Esophagus mucosa (tissue), 1 donor: ENCODE results near the gene SEC24D. TPM values are rescaled to one million over a fixed set of nuclear protein-coding genes. Genes with fewer than 3 reads are reported as not detected.
"Not testable (repeated sequence)": the region's sequence is repeated elsewhere in the genome, so short reads cannot be mapped to it uniquely, and the experiment has no call there.

ENCODE experiments used
- ATAC-seq: fragments of 200-7000 bp; cut with Tn5 transposase; one replicate; pipeline ENCODE4 v1.9.1; 2020
- total RNA-seq: library from RNA; stranded (reverse); gene quantifications from one replicate; pipeline ENCODE4 v1.2.4, GENCODE V29; 2023
- donor health status: DM: yes; HTN: yes; CAD: no.

SEC24D gene
- total RNA-seq, 1 donor from 2014 or later = 14.0 TPM

DNA sequence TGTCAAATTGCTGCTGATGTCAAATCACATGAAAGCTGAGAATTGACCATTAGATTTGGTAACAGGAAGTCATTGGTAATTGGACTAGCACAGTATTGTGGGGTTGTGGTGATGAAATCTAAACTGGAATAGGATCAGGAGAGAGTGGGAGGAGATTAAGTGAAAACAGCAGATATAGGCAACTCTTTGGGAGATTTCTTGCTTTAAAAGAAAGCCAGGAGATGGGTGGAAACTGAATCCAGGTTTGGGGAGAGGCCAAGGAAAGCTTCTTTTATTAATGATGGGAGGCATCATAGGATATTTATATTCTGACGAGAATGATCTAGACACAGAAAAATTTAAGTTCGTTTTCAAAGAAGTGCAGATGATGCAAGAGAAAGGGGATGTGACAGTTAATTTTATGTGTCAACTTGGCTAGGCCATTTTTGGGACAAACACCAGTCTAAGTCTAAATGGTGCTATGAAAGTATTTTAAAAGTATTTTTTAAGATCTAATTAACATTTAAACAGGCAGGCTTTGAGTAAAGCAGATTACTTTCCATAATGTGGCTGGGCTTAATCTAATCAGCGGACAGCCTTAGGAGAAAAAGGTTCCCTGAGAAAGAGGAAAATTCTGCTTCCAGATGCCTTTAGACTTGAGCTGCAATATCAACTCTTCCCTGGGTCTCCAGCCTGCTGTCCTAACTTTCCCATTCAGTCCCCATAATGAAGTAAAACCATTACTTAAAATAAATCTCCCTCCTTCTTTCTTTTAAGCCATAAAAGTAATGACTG lies 24.7 kb downstream of the SEC24D start:
- no peak for ATAC-seq

DNA sequence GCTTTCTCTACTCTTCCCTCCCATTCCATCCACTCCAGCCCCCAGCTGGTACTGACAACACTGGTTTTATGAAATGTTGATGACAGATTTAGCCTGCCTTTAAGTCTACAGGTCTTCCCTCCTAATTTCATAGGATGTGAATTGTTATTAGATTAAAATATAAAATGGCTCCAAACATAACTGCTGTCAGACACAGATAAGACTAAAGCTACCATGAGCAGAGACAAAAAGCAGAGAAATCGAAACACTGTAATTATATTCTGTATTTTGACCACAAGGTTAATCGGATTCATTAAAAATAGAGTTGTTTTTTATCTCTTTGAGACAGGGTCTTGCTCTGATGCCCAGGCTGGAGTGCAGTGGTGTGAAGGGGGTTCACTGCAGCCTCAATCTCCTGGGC lies 28.3 kb downstream of the SEC24D start:
- no peak for ATAC-seq

DNA sequence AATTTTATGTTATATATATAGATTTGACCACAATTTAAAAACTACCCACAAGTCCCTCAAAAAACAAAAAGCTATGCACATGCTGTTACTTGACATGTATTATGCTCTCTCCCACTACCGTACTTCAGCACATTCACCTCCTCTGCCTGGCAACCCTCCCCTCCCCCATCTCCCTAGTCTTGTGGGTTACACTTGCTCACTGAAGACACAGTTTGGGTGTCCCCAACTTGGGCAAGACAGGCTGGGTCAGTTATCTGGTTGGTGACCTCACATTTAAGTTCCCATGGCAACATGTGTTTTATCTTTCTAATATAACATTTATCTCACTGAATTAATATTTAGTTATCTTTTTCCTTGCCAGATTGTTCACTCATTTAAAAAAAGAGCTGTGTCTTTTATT lies 32.7 kb downstream of the SEC24D start:
- no peak for ATAC-seq

DNA sequence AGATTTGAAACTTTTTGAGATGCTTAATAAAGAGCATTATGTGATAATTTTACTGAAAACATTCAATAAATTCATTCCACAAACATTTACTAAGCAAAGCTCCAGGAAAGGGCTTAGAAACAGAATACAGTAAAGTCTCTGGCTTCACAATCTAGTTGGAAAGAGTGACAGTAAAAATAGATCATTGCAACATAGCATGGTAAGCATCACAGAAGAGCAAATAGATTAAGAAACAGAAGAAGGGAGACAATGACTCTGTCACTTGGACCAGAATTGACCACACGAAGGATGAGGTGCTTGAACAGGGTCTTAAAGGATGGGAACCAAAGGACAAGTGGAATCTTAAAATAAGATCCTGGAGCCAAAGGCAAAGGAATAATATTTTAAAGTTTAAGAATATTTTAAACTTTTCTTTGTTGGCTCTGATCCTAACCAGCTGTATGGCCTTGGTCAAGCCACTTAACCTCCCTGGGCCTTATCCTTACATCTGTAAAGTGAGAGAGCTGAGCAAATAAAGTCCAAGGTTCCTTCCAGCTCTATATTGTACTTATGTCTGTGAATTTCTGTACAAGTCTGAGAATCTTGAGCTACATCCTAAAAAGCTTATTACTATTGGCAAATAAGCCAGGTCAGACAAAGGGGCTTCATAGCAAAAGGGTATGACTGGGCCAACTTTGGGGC lies 33.9 kb downstream of the SEC24D start:
- no peak for ATAC-seq

DNA sequence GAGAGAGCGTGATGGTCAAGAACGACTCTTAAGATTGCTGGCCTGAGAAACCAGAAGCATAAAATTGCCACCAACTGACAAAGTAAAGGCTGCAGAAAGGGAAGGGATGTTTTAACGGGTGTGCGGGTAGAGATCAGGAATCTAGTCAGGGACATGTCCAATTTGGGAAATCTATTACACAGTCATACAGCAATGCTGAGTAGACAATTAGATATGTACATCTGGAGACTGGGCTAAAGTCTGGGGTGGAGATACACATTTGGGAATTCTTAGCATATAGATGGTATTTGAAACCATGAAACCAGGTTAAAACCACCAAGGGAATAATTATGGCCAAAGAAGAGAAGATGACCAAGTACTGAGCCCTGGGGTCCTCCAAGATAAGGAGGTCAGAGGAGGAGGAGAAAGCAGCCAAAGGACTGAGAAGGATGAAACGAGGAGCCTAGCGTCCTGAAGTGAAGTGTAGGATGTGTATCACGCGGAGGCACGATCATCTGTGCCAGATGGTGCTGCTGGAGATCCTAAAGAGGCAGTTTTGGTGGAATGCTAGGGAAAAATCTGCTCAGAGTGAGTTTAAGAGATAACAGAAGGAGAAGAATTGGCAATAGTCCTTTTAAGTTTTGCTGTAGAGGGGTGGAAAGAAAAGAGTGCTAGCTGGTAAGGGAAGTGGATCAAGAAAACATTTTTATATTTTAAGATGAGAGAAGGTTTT lies 36.5 kb downstream of the SEC24D start:
- ATAC-seq = no peak

- no peak for ATAC-seq
Measured at GRCh38 chr4:118798658-118799057, 37.3 kb downstream of the SEC24D start.

GRCh38 chr4:118797558-118798142 lies 38.3 kb downstream of the SEC24D start:
- no peak for ATAC-seq

- ATAC-seq = not testable (repeated sequence)
Measured at GRCh38 chr4:118791690-118792446, 44.1 kb downstream of the SEC24D start.

DNA sequence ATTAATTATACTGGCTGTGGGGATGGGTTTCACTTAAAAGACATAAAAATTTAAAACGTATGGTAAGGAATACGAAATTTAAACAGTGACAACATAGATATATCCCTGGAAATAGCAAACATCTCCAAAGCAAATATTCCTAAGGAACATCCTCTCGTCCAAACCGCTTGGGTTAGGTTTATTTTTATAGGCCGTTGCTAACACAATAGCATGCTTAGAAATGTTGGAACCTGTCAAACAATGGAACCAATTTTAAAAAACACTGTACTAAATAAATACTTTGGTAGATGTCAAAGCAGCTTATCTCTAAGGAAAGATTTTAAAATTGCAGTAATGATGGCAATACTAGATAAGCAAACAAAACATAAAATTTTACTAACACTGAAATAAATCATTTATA lies 45.4 kb downstream of the SEC24D start:
- ATAC-seq = no peak

GRCh38 chr4:118788911-118789310 lies 47.0 kb downstream of the SEC24D start:
- ATAC-seq = no peak

DNA sequence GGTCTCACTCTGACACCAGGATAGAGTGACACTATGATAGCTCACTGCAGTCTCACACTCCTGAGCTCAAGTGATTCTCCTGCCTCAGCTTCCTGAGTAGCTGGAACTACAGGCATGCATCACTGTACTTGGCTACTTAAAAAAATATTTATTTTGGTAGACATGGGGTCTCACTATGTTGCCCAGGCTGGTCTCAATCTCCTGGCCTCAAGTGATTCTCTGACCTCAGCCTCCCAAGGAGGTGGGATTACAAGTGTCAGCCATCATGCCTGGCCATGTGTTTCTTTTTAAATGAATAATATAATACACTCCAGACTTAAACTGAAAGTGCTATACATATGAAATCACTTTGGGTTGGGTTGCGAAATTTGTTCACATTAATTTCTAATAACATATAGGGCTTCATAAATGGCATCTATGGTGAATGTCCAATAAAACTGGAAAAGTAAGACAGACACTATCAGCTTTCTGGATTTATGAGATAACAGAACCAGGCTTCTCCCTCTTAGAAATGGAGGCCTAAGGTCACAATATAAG lies 48.0 kb downstream of the SEC24D start:
- no peak for ATAC-seq

DNA sequence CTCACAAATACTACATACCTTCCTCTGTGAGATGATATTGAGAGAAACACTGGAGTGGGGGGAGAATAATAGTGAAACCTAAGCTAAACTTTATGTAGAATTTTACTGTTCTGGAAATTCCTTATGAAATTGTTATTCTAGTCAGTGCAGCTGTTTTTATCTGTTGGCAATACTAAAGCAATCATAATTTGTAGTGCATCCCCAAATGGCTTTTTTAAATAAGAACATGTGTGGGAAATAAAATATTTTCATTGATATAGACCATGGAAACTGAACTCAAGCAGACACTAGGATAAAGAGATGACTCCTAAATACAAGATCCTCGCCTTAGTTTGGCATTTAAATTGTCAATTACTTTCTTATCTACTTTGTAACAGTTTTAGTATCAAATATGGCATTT lies 51.1 kb downstream of the SEC24D start:
- no peak for ATAC-seq

DNA sequence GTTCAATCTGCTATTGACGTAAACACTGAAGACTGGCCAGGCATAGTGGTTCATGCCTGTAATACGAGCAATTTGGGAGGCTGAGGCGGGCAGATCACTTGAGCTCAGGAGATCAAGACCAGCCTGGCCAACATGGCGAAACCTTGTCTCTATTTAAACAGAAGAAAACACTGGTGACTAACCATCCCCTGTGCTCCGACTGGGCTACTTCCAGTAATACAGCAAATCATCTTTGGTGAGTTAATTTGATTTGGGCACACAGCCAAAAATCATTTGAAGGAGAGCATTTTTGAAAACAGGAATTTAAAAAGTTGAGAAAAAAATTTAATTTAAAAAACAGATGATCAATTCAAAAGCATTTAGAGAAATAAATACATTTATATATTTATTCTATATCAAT lies 52.0 kb downstream of the SEC24D start:
- ATAC-seq = no peak

DNA sequence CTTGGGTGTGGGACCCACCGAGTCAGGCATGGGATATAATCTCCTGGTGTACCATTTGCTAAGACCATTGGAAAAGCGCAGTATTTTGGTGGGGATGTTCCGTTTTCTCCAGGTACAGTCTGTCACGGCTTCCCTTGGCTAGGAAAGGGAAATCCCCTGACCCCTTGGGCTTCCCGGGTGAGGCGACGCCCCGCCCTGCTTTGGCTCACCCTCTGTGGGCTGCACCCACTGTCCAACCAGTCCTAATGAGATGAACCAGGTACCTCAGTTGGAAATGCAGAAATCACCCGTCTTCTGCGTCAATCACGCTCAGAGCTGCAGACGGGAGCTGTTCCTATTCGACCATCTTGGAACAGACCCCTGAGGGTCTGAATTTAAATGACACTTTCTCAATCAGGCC lies 53.0 kb downstream of the SEC24D start:
- ATAC-seq = not testable (repeated sequence)

GRCh38 chr4:118777649-118778048 lies 58.3 kb downstream of the SEC24D start:
- not testable (repeated sequence) for ATAC-seq

- not testable (repeated sequence) for ATAC-seq
Measured at GRCh38 chr4:118776955-118777640, 58.8 kb downstream of the SEC24D start.

GRCh38 chr4:118776157-118776954 lies 59.6 kb downstream of the SEC24D start:
- no peak for ATAC-seq

DNA sequence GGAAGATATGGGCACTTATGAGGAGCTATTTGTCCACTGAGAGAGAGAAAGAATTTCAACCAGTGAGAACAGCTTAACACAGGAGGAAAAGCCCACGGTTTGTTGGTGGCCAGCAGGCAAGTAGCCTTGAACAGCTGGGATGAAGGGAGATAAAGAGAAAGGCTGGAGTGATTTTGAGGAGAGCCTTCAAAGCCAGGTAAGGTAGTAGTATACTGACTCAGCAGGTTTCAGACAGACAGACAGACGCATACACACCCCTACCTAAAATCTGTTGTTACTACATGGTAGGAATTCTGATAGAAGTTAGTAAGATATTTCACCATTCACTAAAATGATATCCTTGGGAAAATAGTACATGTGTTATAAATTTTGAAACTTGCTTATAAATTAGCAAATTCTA lies 60.5 kb downstream of the SEC24D start:
- ATAC-seq = no peak

DNA sequence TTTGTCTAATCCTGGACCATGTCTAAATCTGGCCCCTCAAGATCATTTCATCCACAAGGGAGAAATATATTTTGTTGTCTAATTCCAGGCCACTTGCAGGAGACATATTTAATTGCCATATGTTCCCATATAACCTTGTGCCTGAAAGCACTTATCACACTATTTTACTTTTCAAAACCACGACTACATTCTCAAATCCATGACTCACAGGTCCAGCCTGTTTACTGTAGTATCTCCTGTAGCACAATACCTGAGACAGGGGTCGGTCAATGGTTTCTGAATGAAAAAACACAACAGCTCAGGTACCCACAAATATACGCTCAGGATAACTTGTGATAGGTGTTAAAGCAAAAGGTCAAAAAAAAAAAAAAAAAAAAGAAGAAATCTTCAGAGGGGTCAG lies 60.9 kb downstream of the SEC24D start:
- no peak for ATAC-seq

GRCh38 chr4:118774321-118774720 lies 61.6 kb downstream of the SEC24D start:
- ATAC-seq = no peak

DNA sequence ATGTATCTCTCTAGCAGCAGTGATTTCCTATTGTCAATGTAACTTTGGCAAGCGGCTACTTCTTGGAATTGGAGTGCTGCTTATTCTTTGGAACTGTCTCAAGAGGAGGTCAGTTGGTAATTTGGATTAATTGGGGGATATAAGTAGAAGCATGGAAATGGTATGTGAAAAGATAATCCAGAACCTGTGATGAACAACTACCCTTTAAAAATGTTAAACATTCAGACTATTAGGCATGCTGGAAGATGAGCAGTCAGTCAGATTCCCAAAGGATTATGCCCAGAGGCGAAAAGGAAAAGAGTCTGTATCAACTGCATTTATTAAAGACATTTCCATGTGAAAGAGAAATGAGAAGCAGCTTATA lies 62.5 kb downstream of the SEC24D start:
- no peak for ATAC-seq
